Epidermal melanocyte (primary cell): ENCODE data around the gene NCAPG.

Source experiments
- DNase-seq: peaks from one replicate; pipeline ENCODE4 v3.0.0; 2011; ENCODE audit warnings: low spot score; ENCODE audit not compliant: insufficient read length

The NCAPG gene

DNA sequence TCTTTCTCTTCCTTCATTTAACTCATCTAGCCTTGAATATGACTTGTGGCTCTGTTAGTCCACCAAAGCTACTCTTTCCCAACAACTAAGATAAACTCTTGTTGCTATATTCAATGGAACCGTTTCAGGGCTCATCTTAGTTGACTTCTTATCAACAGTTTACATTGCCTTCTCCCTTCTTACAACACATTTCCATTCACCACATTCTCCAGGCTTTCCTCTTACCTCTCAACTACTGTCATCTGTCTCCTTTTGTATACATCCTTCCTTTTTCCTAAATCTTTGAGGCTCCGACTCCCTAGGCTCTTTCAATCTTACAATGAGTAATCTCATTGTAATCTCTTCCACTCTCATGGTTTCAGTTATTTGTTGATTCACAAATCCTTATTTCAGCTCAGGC, 58.5 kb downstream of the NCAPG start:
- no peak for DNase-seq

DNA sequence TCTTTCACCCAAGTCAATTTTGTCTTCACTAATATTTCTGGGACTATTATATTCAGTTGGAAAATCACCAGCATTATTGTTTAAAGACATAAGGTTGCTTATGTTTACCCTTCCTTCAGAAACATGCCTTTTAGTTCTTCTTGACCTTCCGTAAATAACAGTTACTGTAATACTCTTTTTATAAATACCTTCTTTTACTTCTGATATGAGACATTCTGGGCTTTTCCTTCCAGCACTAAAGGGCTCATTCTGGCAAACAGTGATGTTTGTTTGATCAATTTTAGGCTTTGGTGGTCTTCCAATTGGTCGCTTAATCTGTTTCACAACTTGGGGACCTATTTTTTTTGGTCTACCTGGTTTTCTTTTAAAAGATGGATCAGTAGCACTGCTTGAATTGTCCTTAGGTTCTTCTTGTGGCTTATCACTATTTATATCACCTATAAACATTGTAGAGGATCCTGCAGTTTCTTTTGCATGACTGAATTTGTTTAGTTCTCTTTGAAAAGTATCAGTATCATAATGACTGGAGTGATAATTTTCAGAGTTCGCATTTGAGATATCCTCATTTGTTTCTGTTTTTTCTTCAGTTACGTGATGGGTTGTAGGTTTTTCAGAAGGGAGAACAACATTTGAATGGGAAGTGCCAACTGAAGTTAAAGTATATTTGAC, 64.8 kb downstream of the NCAPG start:
- no peak for DNase-seq

DNA sequence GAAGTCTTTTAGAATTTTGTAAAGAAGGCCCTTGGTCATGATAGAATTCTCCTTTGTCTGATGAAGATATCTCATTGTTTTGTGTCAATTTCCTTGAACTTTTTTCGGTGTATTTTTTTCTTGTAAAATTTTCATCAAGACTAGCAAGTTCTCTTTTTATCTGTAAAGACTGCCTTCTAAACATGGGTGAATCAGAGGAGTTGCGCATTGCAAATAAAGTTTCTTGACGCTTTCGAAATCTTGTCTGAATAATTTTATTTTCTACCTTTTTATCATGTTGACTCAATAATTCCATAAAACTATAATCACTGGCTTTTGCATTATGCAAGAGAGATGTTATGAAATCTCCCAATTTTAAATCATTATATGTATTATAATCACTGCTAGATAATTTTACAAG, 66.2 kb downstream of the NCAPG start:
- DNase-seq = no peak

DNA sequence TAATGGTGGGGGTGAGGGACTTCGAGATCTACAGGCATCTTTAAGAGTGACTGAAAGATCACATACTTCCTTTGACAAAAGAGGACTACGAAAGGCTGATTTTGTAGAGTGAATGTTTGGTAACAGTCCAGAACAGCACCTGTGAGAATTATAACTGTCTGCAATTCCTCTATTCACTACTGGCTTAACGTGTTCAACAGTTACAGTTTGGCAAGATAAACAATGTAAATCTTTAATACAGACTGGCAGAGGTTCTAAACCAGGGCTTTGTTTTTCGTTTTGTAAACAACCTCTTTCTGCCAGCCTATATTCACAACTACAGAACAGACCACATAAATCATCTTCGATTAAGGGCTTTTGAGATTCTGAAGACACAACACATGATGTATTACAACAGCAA, 66.9 kb downstream of the NCAPG start:
- DNase-seq = no peak

DNA sequence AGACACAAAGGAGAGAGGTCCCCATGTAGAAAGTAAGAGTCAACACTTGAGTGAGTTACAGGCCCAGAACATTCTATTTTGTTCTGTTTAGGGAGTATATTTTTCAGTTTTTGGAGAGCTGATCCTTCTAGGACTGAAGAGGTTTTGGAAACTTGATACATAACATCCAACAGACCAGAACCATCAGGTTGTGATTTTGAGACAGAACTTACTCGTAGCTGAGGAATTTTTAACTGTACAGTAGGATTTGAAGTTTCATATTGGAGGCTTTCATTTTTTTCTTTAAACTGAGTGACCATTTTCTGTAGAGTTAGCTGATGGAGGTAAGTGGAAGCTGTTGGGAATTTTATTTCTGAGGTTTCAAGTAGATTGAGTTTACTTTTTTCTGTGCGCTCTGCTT, 73.3 kb downstream of the NCAPG start:
- no peak for DNase-seq

DNA sequence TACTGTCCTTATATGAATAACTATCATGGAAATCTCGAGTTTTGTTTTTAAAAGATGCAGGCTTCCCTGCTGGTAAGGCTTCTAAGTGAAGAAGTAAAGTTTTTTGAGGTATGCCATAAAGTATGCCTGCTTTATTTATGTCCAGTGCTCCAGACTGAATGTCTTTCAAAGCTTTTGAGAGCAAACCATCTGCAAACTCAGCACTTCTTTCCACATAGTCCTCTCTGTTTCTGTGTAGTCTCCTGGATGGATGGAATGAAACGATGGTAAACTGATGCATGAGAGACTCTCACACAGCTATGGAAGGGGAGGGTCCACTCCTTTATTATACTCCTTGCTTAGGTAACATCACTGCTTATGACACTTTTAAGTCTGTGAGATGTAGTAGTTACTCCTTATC, 73.7 kb downstream of the NCAPG start:
- no peak for DNase-seq

DNA sequence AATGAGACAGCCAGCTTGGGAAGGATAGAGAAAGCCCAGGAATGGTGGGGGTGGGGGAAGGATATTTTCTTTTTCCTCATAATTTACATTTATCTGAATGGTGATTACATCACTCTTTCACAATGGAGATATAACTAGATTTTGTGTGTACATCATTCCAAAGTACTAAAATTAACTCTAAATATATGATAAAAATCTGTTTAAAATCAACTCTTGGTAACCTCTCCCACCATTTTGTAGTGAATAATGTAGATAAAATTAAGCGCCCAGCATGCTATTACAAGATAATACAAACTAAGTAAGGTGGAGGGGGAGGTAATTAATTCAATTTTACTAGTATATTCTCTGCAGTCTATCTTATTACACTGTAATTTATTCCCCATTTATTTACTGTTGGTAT, 78.9 kb downstream of the NCAPG start:
- DNase-seq = no peak

DNA sequence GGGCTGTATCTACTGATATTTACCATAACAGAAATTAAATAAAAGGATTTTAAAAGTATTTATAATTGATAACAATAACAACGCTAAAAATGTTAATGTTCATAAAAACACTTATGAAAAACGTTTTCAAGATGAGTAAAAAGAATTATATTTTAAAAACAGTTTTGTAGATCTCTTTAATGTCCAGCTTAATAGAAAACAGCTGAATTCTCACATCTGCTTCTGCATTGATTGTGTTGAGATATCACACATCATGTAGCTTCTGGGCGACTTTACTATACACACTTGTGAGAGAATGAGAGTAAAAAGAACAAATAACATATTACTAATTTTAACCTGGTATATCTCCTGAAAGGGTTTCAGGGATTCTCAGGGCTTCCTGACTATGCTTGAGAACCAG, 83.6 kb downstream of the NCAPG start:
- DNase-seq = no peak
